Calu3 (cell line): ENCODE measurements around the gene SLC25A36. TPM values are rescaled to one million over a fixed set of nuclear protein-coding genes. Genes with fewer than 3 reads are reported as not detected.

ENCODE experiments used
- BruUV-seq: library from RNA; stranded (reverse); fragments of 400-500 nt; replicated peaks from 2 replicates; lab custom pipeline; 2021; lab: Mats Ljungman, UMichigan
- CTCF ChIA-PET: fragments of 300-600 bp; sonication (Branson Sonifier 250); formaldehyde crosslinking; loops from one replicate; lab custom pipeline; 2022; ENCODE audit warnings: antibody characterized with exemption; lab: Charles Lee
- DNase-seq: peaks from one replicate; pipeline ENCODE4 v3.0.0; 2022
- H3K27ac Mint-ChIP-seq: one replicate; pipeline ENCODE4 v1.8.0; 2022; ENCODE audit warnings: mixed read lengths; ENCODE audit not compliant: unreplicated experiment
- H3K27me3 Mint-ChIP-seq: one replicate; pipeline ENCODE4 v1.8.0; 2022; ENCODE audit warnings: mixed read lengths; ENCODE audit not compliant: unreplicated experiment
- H3K36me3 Mint-ChIP-seq: one replicate; pipeline ENCODE4 v1.8.0; 2022; ENCODE audit warnings: mild to moderate bottlenecking, moderate library complexity, mixed read lengths; ENCODE audit not compliant: insufficient read depth, unreplicated experiment
- H3K4me1 Mint-ChIP-seq: one replicate; pipeline ENCODE4 v1.8.0; 2022; ENCODE audit warnings: mild to moderate bottlenecking, low read depth, mixed read lengths; ENCODE audit not compliant: unreplicated experiment
- H3K4me3 Mint-ChIP-seq: one replicate; pipeline ENCODE4 v1.8.0; 2022; ENCODE audit warnings: mild to moderate bottlenecking, low read depth, moderate library complexity, mixed read lengths; ENCODE audit not compliant: unreplicated experiment
- H3K9me3 Mint-ChIP-seq: one replicate; pipeline ENCODE4 v1.8.0; 2022; ENCODE audit warnings: low read depth, mixed read lengths; ENCODE audit not compliant: unreplicated experiment
- CTCF ChIP-seq: fragments of 200-600 bp; IDR thresholded peaks from one replicate; pipeline ENCODE4 v1.8.0; 2022; ENCODE audit warnings: antibody characterized with exemption; ENCODE audit not compliant: unreplicated experiment
- intact Hi-C: fragments of 100-400 bp; cut with micrococcal nuclease; formaldehyde crosslinking; loops from one replicate; pipeline ENCODE4 v1.10.0; 2022; ENCODE audit not compliant: unreplicated experiment
- total RNA-seq: library from RNA; stranded (reverse); gene quantifications from 2 replicates; pipeline ENCODE4 v1.2.3, GENCODE V29; 2022

The SLC25A36 gene
- total RNA-seq, 1 experiment from 2014 or later = 114 TPM

DNA sequence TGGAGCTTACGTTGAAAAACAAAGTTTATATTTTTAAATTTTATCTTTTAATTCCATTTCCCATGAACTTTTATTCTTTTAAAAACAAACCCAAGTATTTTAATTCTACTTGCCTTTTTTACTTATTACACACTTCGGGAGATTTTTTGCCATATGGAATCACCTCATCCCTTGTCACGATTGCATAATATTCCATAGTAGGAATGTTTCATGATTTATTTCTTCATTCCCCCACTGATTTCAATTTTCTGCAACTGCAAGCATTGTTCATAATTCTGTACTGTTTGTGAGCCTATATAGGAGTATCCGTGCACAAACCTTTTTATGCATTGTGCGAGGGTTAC, 574 bp upstream of the SLC25A36 start:
- Mint-ChIP-seq H3K36me3 (peaks cover 33% of the 10 kb centered on the region), H3K4me1 (peaks cover 26% of the 10 kb centered on the region), H3K27ac (peak overlapping the region; percentile 97), H3K4me3 (peak overlapping the region; percentile 98), H3K27me3 (peaks cover 11% of the 10 kb centered on the region), H3K9me3 (peaks cover 2% of the 10 kb centered on the region)
- CTCF ChIA-PET = no interaction called here
- TSS peak; percentile 53 for BruUV-seq
- TF ChIP-seq CTCF = no peak
- intact Hi-C loops = loop anchor here (1.0 kb wide), 1 partner anchor 29 kb away; no protein-coding TSS in a partner anchor
- no peak for DNase-seq

DNA sequence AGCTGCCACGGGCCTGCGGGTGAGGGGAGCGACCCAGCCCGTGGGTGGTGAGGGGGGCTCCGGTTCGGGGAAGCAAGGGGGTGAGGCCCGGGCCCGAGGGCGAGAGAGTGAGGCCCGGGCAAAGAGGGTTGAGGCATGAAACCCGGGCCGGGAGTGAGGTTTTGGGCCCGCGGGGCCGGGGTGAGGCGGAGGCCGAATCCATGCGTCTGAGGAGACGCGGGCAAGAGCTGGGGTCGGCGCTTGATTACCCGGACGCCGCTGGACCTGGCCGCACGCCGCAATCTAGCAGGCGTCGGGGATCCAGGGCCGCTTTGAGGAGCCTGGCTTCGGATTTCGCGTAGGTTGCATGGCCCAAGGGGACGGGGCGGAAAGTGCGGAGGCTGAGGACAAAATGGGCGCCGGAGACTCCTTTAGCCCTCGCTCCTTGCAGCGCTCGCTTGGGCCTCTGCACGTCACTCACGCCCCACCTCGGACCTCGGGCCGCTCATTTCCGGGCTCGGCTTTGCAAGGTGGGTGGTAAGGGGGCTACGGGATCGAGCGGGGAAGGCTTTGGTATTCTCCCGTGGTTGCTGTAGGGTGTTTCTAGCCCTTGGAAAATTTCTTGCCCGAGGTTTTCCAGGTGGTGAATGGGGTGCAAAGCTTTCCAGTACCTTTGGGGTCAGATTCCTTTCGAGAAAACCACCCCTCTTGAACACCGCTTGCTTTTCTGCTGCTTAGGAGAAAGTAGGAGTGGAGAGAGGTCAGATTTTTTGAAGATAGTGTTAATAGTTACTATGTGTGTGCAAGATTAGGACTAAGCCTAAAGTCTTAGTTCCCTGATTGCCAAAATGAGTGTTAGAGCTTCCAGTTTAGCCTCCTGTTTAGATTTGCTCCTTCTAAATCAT, 827 bp downstream of the SLC25A36 start:
- BruUV-seq = no TSS peak
- peaks cover 40% of the 10 kb centered on the region for H3K36me3 Mint-ChIP-seq
- H3K4me1 Mint-ChIP-seq = peaks cover 40% of the 10 kb centered on the region
- peak overlapping the region; percentile 97 for H3K27ac Mint-ChIP-seq
- no peak for TF ChIP-seq CTCF
- H3K4me3 Mint-ChIP-seq = peak overlapping the region; percentile 98
- H3K9me3 Mint-ChIP-seq = peaks cover 3% of the 10 kb centered on the region
- CTCF ChIA-PET = interaction anchor here (0.6 to 1.1 kb wide), 4 partner anchors 10 to 250 kb away, joined by 3 to 4 read pairs (median 4); no protein-coding TSS in a partner anchor
- intact Hi-C loops = no loop called here
- DNase-seq = peak; percentile 79
- no peaks in the 10 kb centered on the region for H3K27me3 Mint-ChIP-seq

GRCh38 chr3:140943781-140944552, 2.3 kb downstream of the SLC25A36 start:
- intact Hi-C loops = no loop called here
- CTCF ChIA-PET = interaction anchor here (0.9 to 1.1 kb wide), 2 partner anchors 9 to 19 kb away, joined by 3 to 4 read pairs; no protein-coding TSS in a partner anchor

More at GRCh38 chr3:140943781-140944552, 2.3 kb downstream of the SLC25A36 start:
- peak overlapping the region; percentile 97 for H3K27ac Mint-ChIP-seq
- no peak for TF ChIP-seq CTCF
- peaks cover 41% of the 10 kb centered on the region for H3K36me3 Mint-ChIP-seq
- H3K4me3 Mint-ChIP-seq = peak overlapping the region; percentile 98
- H3K27me3 Mint-ChIP-seq = no peaks in the 10 kb centered on the region
- no peak for DNase-seq
- no TSS peak for BruUV-seq
- H3K9me3 Mint-ChIP-seq = peaks cover 3% of the 10 kb centered on the region
- H3K4me1 Mint-ChIP-seq = peaks cover 48% of the 10 kb centered on the region
